Stimulated activated CD4-positive, alpha-beta T cell treated with anti-CD3 and anti-CD28 coated beads, Interleukin-4, amount 100 ng/mL, for 24 hours (primary cell): ENCODE data around the gene RTKN2.
"Not testable (repeated sequence)": the region's sequence is repeated elsewhere in the genome, so short reads cannot be mapped to it uniquely, and the experiment has no call there.

Experiments used
- DNase-seq: peaks from one replicate; pipeline ENCODE4 v3.0.0-alpha.2; 2020

RTKN2 gene, protein sequence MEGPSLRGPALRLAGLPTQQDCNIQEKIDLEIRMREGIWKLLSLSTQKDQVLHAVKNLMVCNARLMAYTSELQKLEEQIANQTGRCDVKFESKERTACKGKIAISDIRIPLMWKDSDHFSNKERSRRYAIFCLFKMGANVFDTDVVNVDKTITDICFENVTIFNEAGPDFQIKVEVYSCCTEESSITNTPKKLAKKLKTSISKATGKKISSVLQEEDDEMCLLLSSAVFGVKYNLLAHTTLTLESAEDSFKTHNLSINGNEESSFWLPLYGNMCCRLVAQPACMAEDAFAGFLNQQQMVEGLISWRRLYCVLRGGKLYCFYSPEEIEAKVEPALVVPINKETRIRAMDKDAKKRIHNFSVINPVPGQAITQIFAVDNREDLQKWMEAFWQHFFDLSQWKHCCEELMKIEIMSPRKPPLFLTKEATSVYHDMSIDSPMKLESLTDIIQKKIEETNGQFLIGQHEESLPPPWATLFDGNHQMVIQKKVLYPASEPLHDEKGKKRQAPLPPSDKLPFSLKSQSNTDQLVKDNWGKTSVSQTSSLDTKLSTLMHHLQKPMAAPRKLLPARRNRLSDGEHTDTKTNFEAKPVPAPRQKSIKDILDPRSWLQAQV

DNA sequence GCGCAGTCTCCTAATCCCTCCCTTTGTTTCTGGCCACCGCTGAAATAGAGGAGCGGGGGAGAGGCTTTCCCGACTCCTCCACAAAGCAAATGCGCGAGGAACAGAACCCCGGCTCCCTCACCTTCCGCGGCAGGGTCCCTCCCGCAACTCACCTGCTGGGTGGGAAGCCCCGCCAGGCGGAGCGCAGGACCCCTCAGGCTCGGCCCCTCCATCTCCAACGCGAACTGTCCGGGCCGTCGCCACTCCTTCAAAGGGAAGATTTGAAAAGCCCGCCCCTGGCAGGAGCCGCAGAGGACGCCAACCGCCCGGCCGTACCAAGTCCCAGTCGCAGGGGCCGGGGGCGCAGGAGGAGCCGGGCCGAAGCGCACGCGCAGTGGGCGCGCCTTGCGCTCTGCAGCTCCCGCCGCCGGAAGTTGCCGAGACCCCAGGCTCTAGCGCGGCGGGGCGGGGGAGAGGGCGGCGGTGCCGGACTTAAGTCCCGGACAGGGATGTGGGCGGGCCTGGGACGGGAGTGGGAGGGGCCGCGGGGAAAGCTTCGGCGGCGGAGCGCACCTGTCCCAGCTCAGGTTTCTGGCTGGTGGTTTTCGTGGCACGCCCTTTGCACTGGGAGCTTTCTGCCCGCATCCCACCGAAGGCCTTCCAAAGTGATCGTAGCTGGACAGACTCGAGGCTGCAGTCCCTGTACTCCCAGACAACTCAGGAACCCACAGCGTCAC is at the start of gene RTKN2:
Gene RTKN2 (minus strand): TSS at position 446 of the 716 bp plus-strand sequence. CDS start 234 bp downstream, at position 212.
- peak; percentile 75 for DNase-seq

DNA sequence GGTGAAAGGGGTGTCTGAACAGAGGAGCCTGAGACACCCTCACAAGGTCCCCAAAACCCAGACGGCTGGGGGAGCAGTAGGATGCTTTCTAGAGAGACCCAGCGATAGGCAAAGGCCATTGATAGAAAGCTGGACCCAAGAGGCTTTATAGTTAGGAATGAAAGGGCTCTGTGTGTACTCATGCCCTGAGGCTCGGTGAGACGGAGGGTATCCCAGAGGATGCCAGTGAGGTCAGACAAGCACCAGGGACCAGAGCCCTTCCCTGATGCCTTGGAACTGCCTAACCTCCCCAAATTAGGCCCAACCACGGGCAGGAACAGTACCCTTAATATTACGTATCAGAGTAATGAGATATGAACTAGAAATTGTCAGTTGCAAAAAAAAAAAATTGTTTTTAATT is 48.6 kb upstream of the RTKN2 start:
- no peak for DNase-seq

DNA sequence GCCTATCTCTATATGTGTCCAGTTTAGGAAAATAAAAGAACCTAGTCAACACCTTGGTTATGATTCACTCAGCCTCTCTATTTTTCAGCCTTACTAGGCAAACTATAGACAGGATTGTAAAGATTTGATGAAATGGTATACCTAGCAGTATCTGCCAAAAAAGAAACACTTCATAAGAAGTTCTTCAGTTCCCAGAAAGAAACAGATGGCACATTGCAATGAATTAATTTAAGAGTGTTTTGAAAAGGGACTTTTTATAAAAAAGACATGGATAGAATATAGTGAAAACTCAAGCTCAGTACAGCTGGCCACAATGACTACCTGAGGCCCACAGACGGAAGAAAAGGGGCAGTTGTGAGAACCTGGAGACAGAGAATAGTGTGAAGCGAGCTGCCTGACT is 40.6 kb upstream of the RTKN2 start:
- no peak for DNase-seq

DNA sequence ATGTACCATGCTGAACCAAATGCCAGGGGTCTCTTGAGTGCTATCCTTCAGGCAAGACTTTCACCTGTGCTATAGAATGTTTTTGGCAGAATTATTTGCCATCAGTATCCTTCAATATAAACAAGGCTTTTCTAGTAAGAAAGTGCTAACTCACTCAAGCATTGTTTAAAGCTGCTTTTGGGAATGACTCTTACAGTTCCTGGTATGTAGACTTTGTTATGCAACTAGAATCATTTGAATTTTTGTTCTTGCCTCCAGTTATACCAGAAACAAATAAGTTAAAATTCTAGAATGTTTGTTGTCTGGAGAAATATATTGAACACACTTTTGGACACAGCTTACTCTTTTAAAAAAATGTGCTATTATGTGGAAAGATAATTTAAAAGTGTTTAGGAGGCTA is 39.5 kb upstream of the RTKN2 start:
- no peak for DNase-seq

DNA sequence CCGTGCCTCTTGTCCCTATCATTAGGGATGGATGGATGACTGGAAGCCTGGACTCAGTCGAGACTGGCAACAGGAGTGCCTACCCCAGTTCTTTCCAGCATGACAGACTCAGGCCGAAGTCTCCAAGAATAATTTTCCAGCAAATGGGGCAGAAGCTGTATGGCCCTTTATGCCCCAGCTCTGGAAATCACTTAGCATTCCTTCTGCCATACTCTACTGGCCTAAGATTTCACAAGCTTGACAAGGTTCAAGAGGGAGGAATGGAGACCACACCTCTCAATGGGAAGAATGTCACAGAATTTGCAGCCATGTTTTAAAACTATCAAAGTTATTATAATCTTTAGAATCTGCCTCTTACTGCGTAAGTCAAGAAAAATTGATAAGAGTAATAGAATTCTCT is 39.0 kb upstream of the RTKN2 start:
- DNase-seq = no peak

DNA sequence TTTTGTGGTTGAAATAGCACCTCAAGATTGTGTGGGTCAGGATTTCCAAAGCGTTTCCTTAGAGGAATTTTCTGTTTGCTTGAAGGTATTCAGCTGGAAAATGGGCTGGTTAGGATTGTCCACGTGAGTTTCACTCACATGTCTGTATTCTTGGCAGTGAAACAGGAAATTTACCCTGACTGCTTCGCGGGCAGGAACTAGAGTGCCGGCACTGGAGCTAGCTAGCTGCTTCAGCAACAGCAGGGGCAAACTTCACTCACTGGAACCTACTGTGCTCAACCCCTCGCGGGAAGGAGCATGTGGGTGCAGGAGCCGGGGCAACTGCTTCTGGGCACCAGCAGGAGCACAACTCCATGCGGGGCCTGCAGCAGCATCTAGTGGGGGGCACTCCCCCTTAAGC is 38.0 kb upstream of the RTKN2 start:
- peak; percentile 12 for DNase-seq

DNA sequence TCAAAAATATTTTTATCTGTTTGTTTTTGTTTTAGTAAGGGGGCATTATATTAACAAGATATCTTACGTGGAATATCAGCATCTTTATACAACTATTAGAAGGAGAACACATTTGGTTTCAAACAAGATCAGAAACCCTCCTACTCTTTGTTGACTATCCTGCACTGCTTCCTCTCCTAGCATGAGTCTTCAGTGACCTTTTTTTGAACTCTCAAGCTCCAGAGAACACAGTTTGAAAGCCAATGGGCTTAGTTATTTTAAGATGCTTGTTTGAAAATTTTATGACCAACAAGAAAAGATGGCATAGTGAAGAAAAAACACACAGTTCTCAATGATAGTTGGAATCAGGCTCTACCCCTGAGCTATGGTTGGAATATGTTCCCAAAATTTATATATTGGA is 37.2 kb upstream of the RTKN2 start:
- no peak for DNase-seq

DNA sequence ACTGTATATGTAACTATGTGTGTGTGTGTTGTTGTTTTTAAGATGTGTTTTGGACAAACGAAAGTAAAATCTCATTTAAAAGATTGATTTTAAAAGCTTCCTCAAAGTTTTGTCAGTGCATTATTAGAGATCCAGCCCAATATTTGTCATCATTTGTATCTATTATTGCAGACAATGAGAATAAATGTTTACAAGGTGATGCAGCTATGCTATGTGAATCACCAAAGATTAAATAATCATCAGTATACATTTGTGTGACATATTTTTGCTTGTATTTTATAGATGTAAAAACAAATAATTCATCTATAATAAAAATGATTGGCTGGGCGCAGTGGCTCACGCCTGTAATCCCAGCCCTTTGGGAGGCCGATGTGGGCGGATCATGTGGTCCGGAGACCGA is 35.3 kb upstream of the RTKN2 start:
- no peak for DNase-seq

DNA sequence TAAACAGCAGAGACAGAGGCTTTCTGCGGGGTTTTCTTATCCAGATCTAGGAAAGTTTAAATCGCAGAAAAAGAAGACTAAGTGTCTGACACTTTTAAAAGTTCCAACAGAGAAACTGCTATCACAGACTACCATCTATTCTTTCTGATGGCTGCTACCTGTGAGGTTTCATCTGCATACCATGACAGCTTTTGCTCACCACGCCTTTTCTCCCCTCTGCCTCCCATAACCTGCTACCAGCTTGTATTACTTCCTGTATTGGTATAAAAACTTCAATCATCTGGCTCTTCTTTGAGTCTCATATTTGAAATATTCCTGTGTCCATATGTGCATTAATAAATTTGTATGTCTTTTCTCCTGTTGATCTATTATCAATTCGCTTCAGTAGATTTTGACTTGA is 34.1 kb upstream of the RTKN2 start:
- no peak for DNase-seq

DNA sequence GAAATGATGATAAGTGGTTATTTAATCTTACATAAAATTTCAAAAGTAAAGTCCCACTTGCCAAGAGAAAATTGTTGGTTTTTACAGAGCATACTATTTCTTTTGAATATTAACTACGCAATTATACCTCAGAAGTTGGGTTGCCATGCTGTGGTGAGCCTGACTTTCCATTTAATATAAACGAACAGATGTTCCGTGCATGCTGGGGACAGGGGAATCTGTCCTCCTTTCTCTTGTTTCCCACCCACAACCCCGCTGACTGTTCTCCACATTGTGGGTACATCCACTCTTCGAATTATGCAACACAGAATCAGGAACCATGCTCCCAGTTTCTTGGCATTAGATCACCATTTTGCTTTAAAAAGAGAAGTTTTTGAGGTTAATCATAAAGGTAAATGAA is 29.2 kb upstream of the RTKN2 start:
- DNase-seq = no peak

DNA sequence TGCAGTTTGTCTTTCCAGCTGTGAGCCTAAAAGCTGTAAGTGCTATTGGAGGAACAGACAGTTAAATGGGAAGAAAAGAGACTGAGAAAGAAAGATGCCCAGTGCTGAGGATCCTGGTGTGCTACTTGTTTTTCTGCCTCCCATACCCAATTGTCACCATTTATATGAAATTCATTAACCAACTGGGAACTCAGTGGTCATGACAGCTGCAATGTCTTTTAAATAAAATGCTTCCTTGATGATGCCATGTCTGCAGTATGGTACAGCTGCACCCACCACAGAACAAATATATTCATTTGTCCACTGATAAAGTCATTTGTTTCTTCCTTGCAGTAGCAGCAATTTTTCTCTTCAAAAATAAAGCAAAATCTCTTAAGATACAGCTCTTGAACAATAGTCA is 15.6 kb upstream of the RTKN2 start:
- DNase-seq = no peak

DNA sequence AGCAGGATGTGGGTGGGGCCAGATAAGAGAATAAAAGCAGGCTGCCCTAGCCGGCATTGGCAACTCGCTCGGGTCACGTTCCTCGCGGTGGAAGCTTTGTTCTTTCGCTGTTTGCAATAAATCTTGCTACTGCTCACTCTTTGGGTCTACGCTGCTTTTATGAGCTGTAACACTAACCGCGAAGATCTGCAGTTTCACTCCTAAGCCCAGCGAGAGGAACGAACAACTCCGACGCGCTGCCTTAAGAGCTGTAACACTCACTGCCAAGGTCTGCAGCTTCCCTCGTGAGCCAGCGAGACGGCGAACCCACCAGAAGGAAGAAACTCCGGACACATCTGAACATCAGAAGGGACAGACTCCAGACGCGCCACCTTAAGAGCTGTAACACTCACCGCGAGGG is 12.7 kb upstream of the RTKN2 start:
- DNase-seq = not testable (repeated sequence)

DNA sequence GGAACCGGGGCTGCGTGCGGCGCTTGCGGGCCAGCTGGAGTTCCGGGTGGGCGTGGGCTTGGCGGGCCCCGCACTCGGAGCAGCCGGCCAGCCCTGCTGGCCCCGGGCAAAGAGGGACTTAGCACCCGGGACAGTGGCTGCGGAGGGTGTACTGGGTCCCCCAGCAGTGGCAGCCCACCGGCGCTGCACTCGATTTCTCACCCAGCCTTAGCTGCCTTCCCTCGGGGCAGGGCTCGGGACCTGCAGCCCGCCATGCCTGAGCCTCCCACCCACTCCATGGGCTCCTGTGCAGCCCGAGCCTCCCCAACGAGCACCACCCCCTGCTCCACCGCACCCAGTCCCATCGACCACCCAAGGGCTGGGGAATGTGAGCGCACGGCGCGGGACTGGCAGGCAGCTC is 11.7 kb upstream of the RTKN2 start:
- not testable (repeated sequence) for DNase-seq

DNA sequence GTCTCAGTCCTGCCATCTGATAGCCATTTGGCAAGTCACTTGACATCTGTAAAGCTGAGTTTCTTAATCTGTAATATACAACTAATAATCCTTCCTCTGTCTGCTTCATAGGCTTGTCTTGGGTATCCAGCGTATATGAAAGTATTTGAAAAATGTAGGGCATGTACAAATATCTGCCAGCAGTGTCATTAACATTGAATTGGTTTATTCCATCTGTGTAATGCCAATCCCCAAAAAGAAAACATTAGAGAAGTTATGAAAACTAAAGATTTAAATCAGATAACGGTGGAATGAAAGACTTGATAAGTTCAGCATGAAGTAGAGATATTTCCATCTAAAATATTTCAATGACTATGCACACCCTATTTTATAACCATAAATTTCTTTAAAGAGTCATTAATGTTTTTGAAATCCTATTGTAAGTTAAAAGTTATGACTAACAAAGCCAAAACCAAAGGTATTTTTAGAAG is 9.8 kb upstream of the RTKN2 start:
- no peak for DNase-seq

DNA sequence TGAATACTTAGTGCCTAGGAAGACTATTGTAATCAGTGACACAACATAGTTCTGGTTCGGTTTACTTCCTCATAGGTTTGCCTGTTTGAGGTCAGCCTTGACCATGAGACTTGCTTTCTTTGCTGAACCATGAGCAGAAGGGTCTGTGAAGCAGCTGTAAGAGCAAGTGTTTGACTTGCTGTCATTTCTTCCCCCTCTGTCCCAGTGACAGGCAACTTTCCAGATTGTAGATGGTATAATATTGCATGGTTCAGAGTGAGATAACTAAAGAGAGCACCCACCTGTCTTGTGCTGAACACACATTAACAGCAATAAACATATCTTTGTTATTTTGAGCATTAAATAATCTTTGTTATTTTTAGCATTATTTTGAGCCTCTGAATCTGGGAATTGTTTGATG is 9.3 kb upstream of the RTKN2 start:
- no peak for DNase-seq

DNA sequence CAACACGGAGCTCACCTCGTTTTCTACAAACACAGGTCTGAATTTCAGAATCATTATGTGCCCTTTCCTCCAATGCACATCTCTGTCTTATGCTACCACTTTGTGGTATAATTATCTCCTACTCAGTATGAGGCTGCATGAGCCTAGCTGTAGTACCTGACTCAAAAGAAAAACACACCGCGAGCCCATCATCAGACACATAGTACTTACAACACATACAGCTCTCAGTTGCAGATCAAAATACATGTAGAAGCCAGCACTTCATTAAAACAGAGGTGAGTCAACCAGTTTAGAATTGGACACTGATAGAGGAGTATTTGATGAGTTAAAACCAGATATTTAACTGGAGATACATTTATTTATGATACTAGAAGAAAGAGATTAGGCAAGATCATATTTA is 1.4 kb upstream of the RTKN2 start:
- no peak for DNase-seq

DNA sequence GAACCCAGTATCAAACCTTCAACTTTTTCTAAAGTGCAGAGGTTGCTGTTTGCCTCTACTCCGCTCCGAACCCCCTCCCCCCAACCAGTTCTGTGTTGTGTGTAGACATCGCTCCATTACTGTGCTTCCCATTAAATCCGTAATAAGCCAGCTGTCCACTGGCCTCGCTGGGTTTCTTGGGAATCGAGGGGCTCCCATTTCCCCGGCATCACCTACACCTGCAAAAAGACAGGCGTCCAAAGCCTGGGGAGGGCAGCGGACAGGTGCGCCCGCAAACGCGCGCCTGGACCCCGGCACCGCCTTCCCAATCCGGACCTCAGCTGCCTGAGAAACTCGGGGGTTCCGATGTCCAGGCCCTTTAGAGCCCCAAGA is 631 bp downstream of the RTKN2 start:
- no peak for DNase-seq

DNA sequence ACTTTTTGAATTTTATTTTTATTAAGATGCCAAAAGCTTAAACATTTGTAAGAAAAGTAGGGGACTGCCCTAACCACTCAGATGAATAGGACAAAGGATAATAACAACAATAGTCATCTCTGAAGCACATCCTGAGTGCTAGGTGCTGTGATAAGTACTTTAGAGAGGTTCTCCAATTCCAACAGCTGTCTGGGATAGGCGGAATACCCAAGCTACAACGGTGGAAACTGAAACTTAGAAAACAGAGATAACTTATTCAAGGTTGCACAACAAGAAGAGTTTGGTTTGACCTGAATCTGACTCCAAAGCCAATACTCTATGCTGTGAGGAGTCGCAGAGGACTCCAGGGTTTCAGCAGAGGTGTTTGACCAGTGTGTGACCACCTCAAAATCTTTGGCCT is 2.0 kb downstream of the RTKN2 start:
- DNase-seq = no peak

DNA sequence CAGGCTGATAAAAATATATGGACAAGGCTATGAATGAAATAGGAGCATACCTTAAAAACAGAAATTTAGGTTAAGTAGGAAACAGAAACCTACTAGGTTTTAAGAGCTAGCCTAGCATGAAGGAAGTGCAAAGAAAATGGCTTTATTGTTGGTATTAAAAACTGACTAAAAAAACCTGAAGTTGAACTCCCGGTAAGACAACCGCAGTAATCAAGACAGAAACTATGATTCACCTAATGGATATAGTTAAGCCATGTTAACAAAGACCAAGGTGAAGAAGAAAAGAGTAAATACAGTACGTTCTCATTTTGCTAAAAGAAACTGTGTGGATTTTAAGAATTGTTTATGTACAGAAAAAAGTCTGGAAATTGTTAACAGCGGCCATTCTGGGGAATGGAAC is 2.5 kb downstream of the RTKN2 start:
- DNase-seq = no peak

DNA sequence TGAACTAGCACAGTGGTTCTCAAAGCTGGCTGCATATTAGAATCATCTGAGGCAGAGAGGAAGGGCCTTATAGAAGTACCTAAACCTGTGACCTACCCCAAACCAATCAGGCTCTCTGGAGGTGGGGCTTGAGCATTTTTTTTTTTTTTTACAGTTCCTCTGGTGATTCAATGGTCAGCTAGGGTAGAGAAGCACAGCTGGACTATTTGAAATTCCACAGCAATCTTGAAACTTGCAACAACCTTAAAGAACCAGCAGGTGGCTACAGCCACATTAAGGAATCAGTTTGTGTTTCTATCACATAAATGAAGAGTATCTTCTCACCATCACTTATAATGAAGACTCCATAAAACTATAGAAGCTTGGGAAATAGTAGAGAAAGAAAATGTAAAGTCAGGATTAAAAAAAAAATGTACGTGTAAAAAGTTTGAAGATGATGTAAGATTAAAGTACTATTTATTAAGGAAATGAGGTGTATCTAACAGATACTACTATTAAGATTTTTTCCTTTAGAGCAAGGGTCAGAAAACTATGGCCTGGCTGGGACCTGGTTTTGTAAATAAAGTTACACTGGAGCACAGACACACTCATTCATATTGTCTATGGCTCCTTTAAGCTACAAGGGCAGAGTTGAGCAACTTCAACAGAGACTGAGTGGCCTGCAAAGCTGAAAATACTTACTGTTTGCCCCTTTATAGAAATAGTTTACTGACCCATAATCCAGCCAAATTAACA is 3.8 kb downstream of the RTKN2 start:
- no peak for DNase-seq

DNA sequence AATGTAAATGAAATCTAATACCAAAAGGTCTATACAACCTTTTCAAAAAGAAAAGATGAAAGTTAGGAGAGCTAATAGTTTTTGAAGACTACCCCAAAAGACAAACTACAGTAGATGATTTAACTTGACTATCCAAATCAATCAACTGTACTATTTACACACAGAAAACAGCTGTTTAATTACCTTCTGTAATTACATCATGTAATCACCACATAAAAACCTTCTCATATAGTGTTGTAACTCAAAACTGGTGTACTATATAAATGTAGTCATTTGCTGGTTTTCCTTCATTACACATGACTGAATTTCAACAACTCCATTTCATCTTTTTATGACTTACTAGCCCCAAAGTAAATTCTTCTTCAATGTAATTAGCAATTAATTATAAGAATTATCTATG is 4.5 kb downstream of the RTKN2 start:
- DNase-seq = no peak

DNA sequence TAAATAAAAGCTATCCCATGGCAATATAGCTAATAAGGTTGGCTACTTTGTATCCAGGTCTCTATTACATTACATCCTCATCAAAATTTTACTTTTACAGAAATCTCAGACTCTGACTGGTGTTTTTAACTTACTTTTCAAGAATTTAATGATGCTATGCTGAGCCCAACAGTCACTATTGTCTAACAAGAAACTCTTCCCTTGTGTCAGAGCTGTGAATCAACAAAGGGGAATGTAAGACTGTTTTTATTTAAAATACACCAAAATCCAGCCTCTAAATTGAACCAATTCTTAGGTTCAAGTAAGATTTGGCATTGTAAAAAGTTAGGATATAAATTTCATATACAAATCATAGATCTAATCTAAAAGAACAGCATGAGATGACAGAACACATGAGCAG is 7.0 kb downstream of the RTKN2 start:
- DNase-seq = no peak

DNA sequence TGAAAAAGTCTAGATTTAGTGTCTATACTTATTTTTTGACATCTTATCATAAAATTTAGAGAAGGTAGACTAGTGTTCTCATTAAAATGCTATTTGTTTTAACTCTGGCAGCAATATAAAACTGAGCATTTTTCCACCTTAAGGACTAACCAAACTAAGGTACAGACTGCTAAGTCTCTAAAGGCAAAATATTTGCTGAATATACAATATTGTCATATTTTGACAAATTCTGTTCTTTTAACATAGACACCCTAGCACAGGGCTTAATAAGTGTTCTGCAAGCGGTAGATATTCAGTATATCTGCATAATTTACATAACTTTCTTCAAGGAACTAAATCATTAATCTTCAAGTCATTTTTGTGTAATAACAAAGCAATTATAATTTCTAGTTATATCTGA is 8.6 kb downstream of the RTKN2 start:
- no peak for DNase-seq
